ENCODE data around the gene MYRIP. TPM values are rescaled to one million over a fixed set of nuclear protein-coding genes. Genes with fewer than 3 reads are reported as not detected.

MYRIP gene
- total RNA-seq, 1 donor from 2014 or later = 5.9 TPM

GRCh38 chr3:39934696-39935095 is 125.3 kb downstream of the MYRIP start:
- Histone ChIP-seq H3K4me3 (no peak overlapping the region), H3K9me3 (no peaks in the 10 kb centered on the region), H3K4me1 (no peaks in the 10 kb centered on the region), H3K27ac (no peak overlapping the region), H3K36me3 (no peaks in the 10 kb centered on the region), H3K27me3 (no peaks in the 10 kb centered on the region)
- ATAC-seq (no peak), DNase-seq (no peak)
- intact Hi-C loops (cut with DNase I) = no loop called here
- TF ChIP-seq CTCF (IDR thresholded peaks at IDR 0.05) = no peak

GRCh38 chr3:39935261-39935660 is 125.9 kb downstream of the MYRIP start:
- Histone ChIP-seq H3K9me3 (no peaks in the 10 kb centered on the region), H3K4me3 (no peak overlapping the region), H3K4me1 (no peaks in the 10 kb centered on the region), H3K27ac (no peak overlapping the region), H3K36me3 (no peaks in the 10 kb centered on the region), H3K27me3 (no peaks in the 10 kb centered on the region)
- no peak for TF ChIP-seq CTCF (IDR thresholded peaks at IDR 0.05)
- ATAC-seq (no peak), DNase-seq (no peak)
- intact Hi-C loops (cut with DNase I) = no loop called here

DNA sequence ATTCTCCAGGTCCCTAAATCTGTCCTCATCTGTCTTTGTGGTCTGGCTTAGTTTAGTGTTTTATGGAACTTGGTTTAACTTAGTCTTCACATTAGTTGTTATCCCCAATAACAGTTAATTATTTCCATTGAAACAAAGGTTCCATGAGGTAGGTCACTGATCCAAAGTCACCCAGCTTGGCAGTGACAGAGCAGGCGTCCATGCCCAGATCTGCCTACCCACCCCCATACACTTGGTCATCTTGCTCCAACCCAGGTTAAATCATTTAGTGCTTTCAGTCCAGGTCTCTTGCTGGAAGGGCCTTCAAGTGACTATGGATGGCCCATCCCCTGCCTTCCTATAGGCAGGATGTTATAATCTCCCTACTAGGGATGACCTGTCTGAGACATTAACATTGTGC is 127.4 kb downstream of the MYRIP start:
- Histone ChIP-seq H3K27ac (no peak overlapping the region), H3K9me3 (no peaks in the 10 kb centered on the region), H3K36me3 (no peaks in the 10 kb centered on the region), H3K27me3 (no peaks in the 10 kb centered on the region), H3K4me3 (no peak overlapping the region), H3K4me1 (no peaks in the 10 kb centered on the region)
- intact Hi-C loops (cut with DNase I) = no loop called here
- no peak for ATAC-seq
- TF ChIP-seq CTCF (IDR thresholded peaks at IDR 0.05) = no peak
- no peak for DNase-seq

DNA sequence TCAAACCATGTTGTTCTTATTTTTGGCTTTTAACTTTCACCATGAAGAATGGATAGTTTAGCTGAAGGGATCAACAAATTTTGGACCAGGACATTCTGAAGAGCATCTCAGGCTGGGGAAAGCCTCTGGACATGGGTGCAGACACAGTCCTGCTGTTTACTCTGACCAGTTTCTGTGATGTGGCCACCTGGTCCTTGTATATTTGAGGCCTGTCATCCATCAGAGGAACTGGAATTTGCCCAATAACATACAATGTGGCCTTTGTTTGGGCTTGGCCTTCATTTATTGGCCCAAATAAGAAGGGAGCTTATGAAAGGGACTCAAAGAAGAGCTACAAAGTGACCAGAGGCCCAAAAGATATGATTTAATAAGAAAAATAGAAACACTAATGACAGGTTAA is 127.9 kb downstream of the MYRIP start:
- intact Hi-C loops (cut with DNase I) = no loop called here
- Histone ChIP-seq H3K9me3 (no peaks in the 10 kb centered on the region), H3K36me3 (no peaks in the 10 kb centered on the region), H3K4me3 (no peak overlapping the region), H3K4me1 (no peaks in the 10 kb centered on the region), H3K27ac (no peak overlapping the region), H3K27me3 (no peaks in the 10 kb centered on the region)
- ATAC-seq (no peak), DNase-seq (no peak)
- no peak for TF ChIP-seq CTCF (IDR thresholded peaks at IDR 0.05)

DNA sequence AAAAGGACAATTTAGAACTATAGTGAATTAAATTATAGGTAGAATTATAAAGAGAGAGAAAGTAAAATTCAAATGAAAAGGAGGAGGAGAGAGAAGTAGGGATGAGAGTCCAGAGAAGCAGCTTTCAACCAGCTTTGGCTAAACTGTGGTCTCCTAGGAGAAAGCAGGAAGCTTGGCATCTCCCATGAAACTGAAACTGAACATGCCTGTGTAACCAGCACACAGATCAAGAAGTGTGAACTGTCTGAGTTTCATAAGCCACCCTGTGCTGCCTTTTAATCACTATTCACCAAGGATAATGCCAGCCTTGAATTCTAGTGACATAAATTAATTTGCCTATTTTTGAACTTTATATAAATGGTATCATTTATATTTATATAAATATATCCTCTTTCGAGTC is 128.5 kb downstream of the MYRIP start:
- no peak for DNase-seq
- H3K27ac ChIP-seq = no peak overlapping the region
- no peaks in the 10 kb centered on the region for H3K27me3 ChIP-seq
- no peaks in the 10 kb centered on the region for H3K36me3 ChIP-seq
- no peak for TF ChIP-seq CTCF (IDR thresholded peaks at IDR 0.05)
- H3K9me3 ChIP-seq = no peaks in the 10 kb centered on the region
- ATAC-seq = no peak
- intact Hi-C loops (cut with DNase I) = no loop called here
- H3K4me1 ChIP-seq = no peaks in the 10 kb centered on the region
- no peak overlapping the region for H3K4me3 ChIP-seq

- no peaks in the 10 kb centered on the region for H3K4me1 ChIP-seq
- no peak overlapping the region for H3K4me3 ChIP-seq
- intact Hi-C loops (cut with DNase I) = no loop called here
- TF ChIP-seq CTCF (IDR thresholded peaks at IDR 0.05) = no peak
- H3K36me3 ChIP-seq = no peaks in the 10 kb centered on the region
- no peak for DNase-seq
- H3K27me3 ChIP-seq = no peaks in the 10 kb centered on the region
- H3K27ac ChIP-seq = no peak overlapping the region
- ATAC-seq = no peak
- no peaks in the 10 kb centered on the region for H3K9me3 ChIP-seq
Measured at GRCh38 chr3:39941931-39942330, 132.5 kb downstream of the MYRIP start.

Measured in upper lobe of right lung (tissue), 1 donor.